Fibroblast of mammary gland (primary cell): ENCODE results near the gene OR2AE1.

Source experiments
- DNase-seq: peaks from one replicate; pipeline ENCODE4 v3.0.0-alpha.2; 2010; ENCODE audit warnings: low read depth
- H3K4me3 ChIP-seq: 2 replicates; pipeline ENCODE4 v1.5.1; 2011; ENCODE audit warnings: low read depth, mild to moderate bottlenecking, low read length, moderate library complexity; ENCODE audit not compliant: control insufficient read depth
- CTCF ChIP-seq: conservative IDR thresholded peaks from 2 replicates; pipeline ENCODE4 v1.5.1; 2011; ENCODE audit warnings: low read depth, low read length, inconsistent platforms; ENCODE audit not compliant: control insufficient read depth, insufficient read depth

OR2AE1 gene

DNA sequence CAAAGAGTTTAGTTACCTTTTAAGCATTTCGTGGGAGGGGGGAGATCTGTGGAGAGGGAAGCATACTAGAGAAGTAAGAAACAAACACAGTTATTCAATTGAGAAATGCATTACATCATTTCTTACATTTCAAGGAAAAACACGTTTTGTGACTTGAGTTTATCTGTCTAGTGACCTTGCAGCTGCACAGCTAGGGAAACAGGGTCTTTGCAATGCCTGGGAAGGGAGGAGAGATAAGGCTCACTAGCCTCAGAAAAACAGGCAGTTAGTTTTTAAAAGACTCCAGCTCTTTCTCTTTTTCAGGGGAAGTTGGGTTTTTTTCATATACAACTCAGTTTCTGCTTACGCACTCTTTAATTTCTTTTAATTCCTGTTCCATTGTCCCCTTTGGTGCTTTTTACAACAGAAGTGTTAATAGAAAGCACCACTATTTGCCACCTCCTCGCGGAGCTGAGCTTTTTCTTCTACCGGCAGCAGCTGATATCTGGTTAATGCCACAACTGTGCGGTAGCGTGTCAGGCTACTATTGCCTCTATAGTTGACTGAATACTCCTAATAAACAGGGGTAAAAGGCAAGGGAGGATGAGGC, 43.5 kb downstream of the OR2AE1 start:
- no peak for DNase-seq
- no peak overlapping the region for H3K4me3 ChIP-seq
- TF ChIP-seq CTCF: no peak

GRCh38 chr7:99831595-99831994, 45.2 kb downstream of the OR2AE1 start:
- TF ChIP-seq CTCF: no peak
- H3K4me3 ChIP-seq: no peak overlapping the region
- DNase-seq: no peak

- no peak overlapping the region for H3K4me3 ChIP-seq
- no peak for DNase-seq
- no peak for TF ChIP-seq CTCF
These were observed 47.2 kb downstream of the OR2AE1 start for GRCh38 chr7:99829524-99830160.

- no peak overlapping the region for H3K4me3 ChIP-seq
- DNase-seq: no peak
- TF ChIP-seq CTCF: no peak
These were observed 48.0 kb downstream of the OR2AE1 start for GRCh38 chr7:99828811-99829210.

DNA sequence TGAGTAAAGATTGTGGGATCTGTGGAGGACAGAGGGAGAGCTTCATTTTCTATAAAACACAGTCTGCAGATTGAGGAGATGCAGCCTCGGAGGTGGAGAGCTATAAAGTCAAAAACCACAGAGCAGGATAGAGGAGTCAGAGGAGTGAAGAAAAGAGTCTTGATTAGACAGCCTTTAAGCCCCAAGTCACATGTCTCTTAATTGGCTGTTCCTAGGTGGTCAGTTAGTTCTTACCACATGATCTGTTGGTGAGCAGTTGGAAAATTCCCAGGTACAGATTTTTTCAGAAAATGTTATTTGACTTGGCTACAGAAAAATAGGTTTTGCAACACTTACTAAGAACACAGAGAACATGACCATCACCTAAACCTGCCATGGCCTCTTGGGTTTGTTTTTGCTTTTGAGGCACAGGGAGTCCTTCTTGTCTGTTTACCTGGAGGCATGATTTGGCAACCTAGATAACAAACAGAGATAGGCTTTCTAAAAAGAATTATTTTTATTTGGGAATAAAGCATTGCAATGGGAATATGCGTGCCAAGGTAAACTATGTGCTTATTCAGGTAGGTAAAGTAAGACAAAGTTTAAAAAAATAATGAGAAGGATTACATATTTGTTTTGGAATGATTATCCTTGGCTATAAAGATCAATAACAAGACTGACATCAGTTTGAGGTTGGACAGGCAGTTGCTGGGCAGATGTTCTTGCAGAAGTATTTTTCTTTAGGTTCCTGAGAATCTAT, 49.6 kb downstream of the OR2AE1 start:
- no peak for DNase-seq
- H3K4me3 ChIP-seq: no peak overlapping the region

More for the DNA sequence above, 49.6 kb downstream of the OR2AE1 start:
- TF ChIP-seq CTCF: no peak
